GM15510 (cell line): ENCODE measurements around the gene RUNX2.

Source experiments
- POLR2A ChIP-seq: IDR thresholded peaks from 3 replicates; pipeline ENCODE4 v1.6.1; 2011; ENCODE audit warnings: borderline replicate concordance; ENCODE audit not compliant: insufficient read length; ENCODE audit errors: extremely low read depth

The RUNX2 gene

DNA sequence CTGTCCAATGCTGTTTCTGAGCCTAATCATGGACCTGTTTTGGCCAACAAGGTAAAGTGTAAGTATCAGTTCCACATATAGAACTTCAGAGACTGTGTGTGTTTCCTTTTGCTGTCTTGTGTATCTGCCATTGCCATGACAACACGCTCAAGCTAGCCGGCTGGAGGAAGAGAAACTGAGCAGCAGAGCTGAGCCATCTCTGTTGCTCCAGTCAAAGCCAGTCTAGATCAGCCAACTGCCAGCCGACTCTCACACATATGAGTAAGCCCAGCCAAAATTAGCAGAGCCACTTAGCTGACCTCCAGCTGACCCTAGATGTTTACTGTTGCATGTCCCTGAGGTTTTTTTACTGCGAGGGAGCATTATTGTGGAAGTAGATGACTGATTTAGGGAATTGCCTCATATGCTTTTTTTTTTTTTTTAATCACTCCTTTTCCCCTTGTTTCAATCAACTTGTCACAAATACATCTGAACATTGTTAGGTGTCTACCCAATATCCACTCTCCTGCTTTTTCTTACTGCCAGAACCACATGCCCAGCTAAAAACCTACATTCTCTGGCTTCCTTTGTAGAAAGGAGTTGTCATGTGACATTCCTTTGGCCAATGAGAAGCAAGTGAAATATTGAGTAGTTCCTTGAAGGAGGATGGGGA, 353.9 kb downstream of the RUNX2 start:
- TF ChIP-seq POLR2A: no peak

DNA sequence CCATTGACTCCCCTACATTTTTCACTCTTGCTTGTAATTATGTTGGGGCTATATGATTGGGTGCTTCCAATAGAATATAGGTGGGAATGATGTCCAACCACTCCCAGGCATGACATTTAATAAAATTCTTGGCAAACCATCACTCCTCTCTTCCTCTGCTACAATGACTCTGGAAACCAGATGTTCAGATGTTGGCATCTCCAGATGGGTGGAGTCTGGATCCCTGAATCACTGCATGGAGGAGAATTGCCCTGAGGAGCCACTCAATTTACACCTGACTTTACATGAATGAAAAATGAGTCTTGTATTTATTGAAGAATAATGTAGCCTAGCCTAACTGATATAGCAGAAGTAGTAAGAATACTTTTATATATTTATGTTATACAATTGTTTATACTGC, 356.3 kb downstream of the RUNX2 start:
- TF ChIP-seq POLR2A: no peak

DNA sequence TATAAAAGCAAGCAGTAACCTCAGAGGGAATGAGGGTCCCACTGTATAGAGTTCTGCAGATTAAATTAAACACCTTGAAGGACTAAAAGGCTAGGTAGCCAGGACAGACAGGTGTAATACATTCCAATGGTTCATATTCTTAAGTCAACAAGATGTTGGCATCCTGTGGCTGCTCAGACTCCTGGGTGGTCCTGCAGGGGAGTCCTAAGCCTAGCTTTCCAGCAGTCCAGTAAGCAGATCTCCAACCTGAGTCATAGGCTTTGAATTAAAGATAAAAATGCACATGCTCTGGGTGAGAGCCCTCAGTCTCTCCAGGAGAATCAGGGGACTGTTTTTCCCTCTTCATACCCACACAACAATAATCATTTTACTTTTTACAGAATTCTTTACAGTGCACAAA, 356.9 kb downstream of the RUNX2 start:
- no peak for TF ChIP-seq POLR2A

DNA sequence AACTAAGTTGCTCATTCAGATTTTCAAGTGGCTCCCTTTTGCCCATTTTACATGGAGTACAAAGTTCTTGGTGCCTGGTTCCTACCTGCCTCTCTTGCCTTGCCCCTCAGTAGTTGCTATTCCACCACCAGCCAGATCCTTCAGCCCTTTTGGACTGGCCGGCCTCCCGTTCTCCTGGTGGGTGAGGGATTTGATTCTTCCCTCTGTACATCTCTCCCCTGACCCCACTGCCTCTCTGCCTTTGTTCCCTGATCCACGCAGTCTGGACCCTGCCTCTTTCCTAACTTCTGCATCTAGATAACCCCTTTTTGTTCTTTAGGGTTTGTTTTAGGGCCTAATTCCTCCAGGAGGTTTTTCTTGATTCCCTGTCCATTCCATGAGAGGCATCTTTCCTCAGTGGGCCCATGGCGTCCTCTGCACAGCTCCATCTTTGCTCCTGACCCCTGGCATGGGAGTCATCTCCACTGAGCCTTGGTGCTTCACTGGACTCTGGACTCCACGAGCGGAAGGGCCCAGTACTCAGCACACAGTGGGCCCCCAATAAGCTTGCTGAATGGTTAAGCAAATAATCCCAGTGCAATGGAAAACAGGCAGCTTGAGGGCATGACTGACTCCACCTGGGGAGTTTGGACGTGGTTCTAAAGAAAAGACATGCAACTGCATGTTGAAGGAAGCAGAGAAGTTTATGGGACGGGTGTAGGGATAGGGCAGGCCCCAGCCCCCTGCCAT, 358.9 kb downstream of the RUNX2 start:
- TF ChIP-seq POLR2A: no peak

DNA sequence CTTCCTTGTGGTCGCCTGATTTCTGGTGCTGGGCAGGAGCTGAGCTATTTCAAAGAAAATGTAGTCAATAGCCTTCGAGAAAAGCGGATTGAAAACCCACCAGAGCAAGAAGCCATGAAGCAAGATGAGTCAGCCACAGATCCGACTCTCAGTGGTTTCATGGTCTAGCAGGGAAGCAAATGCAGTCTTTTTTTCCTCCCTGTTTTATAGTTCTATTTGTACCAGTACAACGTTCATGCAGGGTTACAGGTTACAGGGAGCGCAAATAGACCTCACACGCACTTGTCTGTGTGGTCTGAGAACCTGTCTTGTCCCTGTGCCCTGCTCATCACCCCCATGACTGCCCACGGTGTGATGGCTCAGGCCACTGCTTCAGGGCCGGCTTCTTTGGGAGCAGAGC, 359.4 kb downstream of the RUNX2 start:
- TF ChIP-seq POLR2A: no peak

DNA sequence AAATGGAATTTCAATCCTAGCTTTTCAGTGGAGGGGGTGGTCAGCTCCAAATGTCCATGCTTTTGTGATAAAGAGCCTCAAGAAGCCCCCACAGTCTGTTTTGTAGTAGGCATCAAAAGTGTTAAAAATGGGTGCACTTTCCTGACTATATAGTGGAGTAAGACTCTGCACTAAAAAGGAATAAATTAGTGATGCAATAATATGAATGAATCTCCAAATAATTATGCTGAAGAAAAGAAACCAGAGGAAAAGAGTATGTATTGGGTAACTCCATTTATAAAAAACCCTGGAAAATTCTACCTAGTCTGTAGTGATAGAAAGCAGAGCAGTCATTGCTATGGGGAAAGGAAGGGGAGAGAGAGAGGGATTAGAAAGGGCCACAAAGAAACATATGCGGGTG, 360.1 kb downstream of the RUNX2 start:
- no peak for TF ChIP-seq POLR2A

DNA sequence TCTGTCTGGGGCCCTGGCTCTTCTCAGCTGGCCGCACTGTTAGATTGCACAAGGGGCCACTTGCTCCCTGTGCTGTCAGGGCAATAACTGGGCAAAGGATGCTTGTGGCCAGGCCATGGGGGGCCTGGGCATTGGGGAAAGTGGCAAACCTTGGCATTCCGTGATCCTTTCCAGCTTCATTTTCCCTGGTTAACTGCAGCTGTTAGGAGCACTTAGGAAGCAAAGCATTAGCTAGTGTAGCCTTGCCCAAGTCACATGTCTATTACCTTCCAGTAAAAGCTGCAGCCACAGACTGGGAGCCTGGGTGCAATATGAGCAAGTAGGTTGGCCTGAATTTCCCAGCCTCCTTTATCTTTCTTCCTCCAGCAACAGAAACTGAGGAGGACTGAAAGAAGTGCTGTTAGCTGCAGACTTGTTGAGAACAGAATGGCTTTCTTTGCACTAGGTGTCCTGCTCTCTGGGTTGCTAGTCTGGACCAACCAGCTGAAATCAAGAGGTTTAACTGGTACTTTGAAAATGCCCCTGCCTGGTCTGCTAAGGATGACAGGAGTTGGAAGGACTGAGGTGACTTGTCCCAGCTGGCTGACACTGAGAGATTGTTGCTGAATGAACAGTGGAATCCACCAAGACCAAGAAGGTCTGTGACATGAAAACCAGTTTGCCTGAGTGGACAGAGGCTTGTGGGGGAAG, 361.9 kb downstream of the RUNX2 start:
- no peak for TF ChIP-seq POLR2A

DNA sequence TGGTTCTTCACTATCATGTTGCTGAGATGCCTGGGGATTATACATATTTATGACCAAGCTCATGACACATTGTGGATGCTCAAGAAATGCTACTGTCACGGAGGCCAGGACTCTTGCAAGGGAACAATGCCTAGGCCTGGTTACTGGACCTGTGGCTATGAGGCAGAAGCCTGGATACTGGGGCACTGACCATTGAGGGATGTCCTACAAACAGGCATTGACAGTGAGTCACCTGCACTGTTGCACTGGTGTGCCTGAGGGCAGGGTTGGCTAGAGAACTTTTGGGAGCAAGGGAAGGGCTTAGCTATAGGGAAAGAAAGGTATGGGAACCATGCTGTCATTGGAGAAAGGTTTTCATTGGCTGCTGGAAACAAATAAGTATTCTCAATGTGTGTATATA, 362.7 kb downstream of the RUNX2 start:
- no peak for TF ChIP-seq POLR2A

DNA sequence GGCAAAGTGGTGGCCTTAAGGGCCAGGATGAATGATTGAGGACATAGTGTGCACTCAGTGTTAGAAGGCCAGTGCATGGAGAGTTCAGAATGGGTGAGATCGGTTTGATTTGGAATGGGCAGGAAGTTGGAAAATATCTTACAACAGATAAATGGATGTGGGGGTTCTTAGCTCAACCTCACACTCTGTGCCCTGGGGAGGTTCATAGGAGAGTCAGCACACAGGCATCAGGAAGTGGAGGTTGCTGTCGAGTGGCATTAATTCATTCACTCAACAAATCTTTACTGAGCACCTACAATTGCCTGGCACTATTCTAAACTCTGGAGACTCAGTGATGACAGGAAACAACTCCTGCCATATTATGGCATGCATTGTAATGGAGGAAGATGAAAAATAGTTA, 363.3 kb downstream of the RUNX2 start:
- TF ChIP-seq POLR2A: no peak

DNA sequence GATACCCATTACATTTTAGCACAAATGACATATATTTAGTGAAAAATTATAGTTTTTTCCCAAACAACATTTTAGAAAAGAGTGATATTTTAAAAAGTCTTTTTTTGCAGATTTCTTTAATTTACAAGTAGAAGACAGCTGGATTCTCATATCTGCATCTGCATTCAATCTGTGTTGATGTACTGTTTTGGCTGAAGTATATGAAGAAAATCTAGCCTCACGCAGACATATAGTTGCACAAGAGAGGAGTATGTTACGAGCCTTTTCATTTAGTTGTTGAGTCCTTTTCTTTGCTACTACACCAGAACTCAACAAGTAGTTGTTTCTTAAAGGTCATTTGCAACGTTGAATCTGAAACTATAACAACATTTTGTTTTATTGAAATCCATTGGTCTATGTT, 363.9 kb downstream of the RUNX2 start:
- TF ChIP-seq POLR2A: no peak

DNA sequence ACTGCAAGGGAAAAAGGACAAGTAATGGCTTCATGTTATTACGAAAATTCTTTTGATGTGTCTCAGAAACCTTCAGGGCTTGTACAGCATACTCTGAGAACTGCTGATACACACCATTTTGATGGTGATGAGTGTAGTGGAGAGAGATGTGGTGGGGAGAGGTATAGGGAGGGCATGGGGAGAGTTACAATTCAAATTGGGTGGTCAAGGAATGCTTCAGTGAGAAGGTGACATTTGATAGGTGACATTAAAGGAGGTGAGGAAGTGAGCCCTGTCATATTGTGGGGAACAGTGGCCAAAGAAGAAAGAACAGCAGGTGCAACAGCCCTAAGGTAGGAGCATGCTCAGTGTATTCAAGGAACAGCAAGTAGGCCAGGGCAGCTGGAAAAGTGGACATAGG, 368.6 kb downstream of the RUNX2 start:
- no peak for TF ChIP-seq POLR2A

DNA sequence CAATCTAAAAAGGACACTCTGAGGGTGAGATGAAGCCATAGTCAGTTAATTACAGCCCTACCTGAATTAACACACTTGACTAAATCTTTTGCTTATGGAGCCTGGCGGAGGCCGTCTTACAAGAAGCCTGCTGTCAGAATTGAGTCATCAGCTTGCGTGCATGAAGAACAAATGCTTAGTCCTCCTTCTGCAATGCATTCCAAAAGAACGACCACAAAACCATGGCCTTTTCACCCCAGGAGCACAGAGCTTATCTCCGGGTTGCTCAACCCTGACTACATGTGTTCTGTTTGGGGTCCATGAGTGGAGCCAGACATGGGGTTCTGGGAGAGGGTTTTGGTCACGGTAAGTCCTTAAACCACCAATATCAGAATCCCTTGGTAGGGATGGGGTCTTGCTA, 369.5 kb downstream of the RUNX2 start:
- TF ChIP-seq POLR2A: no peak

DNA sequence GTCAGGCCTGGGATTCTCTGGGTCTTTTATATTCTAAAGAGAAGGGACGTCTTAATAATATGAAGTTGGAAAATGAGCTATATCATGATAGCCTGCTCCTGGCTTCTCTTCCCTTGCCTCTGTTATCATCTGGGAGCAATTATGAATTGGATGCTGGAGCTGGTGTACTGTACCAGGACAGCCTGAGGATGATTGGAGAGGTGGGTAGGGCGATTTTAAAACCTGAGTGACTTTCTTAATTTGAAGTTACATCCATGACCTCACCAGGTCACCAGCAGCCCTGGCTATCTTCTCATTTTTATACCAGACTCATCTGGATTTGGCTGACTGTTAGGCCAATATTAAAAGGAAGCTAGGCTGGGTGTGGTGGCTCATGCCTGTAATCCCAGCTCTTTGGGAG, 369.9 kb downstream of the RUNX2 start:
- no peak for TF ChIP-seq POLR2A

DNA sequence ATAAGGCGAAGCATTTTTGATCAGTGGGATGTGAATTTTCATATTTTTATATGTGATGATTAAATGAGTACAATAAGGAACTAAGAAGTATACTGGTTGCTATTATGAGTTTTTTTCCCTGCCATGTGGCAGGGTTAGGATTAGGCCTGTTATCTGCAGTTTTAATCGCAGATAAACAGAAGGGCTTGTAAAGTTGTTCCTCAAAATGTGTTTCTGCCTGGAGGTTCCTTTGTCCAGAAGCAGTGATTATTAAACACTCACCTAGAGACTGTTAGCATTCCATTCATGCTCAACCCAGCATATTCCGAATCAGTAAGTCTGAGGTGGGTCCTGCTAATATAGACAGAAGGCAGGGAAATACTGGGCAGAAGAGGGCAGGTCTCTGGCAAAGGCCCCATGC, 371.5 kb downstream of the RUNX2 start:
- no peak for TF ChIP-seq POLR2A

DNA sequence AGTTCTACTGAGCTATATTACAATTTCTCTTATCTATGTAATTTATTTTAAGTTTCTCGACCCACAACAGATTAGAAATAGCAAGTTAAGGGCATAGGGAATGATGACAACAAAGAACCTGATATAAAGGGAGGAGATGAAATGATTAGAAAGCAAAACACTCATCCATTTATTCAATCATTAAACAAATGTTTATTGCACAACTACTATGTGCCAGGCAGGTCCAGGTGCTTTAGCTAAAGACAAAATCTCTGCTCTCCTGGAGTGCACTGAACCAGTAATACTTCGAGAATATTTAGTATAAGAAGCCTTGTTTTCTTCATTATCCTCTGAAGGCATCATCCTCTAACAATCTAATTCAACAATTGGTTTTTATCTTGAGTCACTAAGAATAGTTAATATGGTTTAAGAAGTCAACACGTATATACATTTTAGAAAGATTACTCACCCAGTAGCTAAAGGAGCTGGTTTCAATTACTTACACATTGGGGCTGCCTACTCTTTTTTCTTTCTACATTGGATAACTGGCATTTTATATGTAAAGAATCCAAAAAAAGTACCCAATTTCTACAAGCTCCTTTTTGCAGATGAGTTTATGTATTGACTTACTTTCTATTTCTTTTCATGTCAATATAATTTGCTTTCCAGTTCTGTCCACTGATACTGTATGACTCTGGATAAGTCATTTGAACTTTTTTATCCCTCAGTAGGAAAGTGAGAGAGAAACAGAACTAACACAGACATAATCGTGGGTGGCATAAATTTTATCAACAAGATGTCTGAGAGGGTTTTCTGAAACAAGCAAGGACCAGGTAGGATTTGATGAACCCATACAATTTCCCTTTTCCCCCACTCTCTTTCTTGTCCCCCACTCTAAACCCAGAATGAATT, 375.0 kb downstream of the RUNX2 start:
- TF ChIP-seq POLR2A: no peak
